Muscle layer of duodenum (tissue), 2 donors: ENCODE measurements around the gene HK1.
A peak's percentile ranks its signal among the peaks of the same experiment; 100 is the strongest.

Experiments
- H3K27ac ChIP-seq: one replicate; pipeline ENCODE4 v1.7.0; 2013; ENCODE audit warnings: mild to moderate bottlenecking, low read length
- H3K27me3 ChIP-seq: one replicate; pipeline ENCODE4 v1.7.0; 2013; ENCODE audit warnings: low read depth, mild to moderate bottlenecking, control low read depth, low read length
- H3K36me3 ChIP-seq, 2 donors: one replicate each; pipeline ENCODE4 v1.7.0; 2013; ENCODE audit warnings: low read length in 2 of 2, control low read depth in 1 of 2, mild to moderate bottlenecking in 1 of 2; ENCODE audit not compliant: insufficient read depth in 2 of 2, control insufficient read depth in 1 of 2
- H3K4me1 ChIP-seq, 2 donors: one replicate each; pipeline ENCODE4 v1.7.0; 2013; ENCODE audit warnings: low read length in 2 of 2, mild to moderate bottlenecking in 2 of 2, control low read depth in 1 of 2, moderate library complexity in 1 of 2; ENCODE audit not compliant: insufficient read depth in 2 of 2, control insufficient read depth in 1 of 2
- H3K4me3 ChIP-seq, 2 donors: one replicate each; pipeline ENCODE4 v1.7.0; 2013; ENCODE audit warnings: low read length in 2 of 2, low read depth in 1 of 2, mild to moderate bottlenecking in 1 of 2
- H3K9me3 ChIP-seq, 2 donors: one replicate each; pipeline ENCODE4 v1.7.0; 2013; ENCODE audit warnings: low read length in 2 of 2, control low read depth in 1 of 2, mild to moderate bottlenecking in 1 of 2; ENCODE audit not compliant: control insufficient read depth in 1 of 2
- donor health status: healthy.

The HK1 gene

GRCh38 chr10:69338547-69339450 lies 60.5 kb downstream of the HK1 start:
- Histone ChIP-seq H3K4me3 (no peak overlapping the region), H3K27ac (no peak overlapping the region), H3K36me3 (peaks cover 0 to under 1% of the 10 kb centered on the region in 2 donors), H3K27me3 (no peaks in the 10 kb centered on the region), H3K4me1 (peaks cover 15 to 58% of the 10 kb centered on the region in 2 donors), H3K9me3 (no peaks in the 10 kb centered on the region)

GRCh38 chr10:69340695-69341094 lies 62.4 kb downstream of the HK1 start:
- Histone ChIP-seq H3K27me3 (no peaks in the 10 kb centered on the region), H3K9me3 (no peaks in the 10 kb centered on the region), H3K36me3 (peaks cover 4 to 12% of the 10 kb centered on the region in 2 donors), H3K27ac (no peak overlapping the region), H3K4me1 (peaks cover 21 to 52% of the 10 kb centered on the region in 2 donors), H3K4me3 (no peak overlapping the region)

- Histone ChIP-seq H3K27me3 (no peaks in the 10 kb centered on the region), H3K36me3 (peaks cover 4 to 12% of the 10 kb centered on the region in 2 donors), H3K27ac (no peak overlapping the region), H3K9me3 (no peaks in the 10 kb centered on the region), H3K4me3 (no peak overlapping the region), H3K4me1 (peaks cover 14 to 34% of the 10 kb centered on the region in 2 donors)
Observed at GRCh38 chr10:69343905-69344304, 65.6 kb downstream of the HK1 start.

GRCh38 chr10:69344591-69345252 lies 66.4 kb downstream of the HK1 start:
- Histone ChIP-seq H3K9me3 (no peaks in the 10 kb centered on the region), H3K36me3 (peaks cover 4 to 12% of the 10 kb centered on the region in 2 donors), H3K4me3 (no peak overlapping the region), H3K4me1 (peaks cover 17 to 33% of the 10 kb centered on the region in 2 donors), H3K27ac (no peak overlapping the region), H3K27me3 (no peaks in the 10 kb centered on the region)

GRCh38 chr10:69345402-69345801 lies 67.1 kb downstream of the HK1 start:
- H3K4me3 ChIP-seq: no peak overlapping the region
- H3K27ac ChIP-seq: no peak overlapping the region
- peaks cover 4 to 12% of the 10 kb centered on the region in 2 donors for H3K36me3 ChIP-seq
- H3K4me1 ChIP-seq: peaks cover 19 to 30% of the 10 kb centered on the region in 2 donors
- H3K27me3 ChIP-seq: no peaks in the 10 kb centered on the region
- H3K9me3 ChIP-seq: no peaks in the 10 kb centered on the region

- Histone ChIP-seq H3K27me3 (no peaks in the 10 kb centered on the region), H3K4me3 (no peak overlapping the region), H3K9me3 (no peaks in the 10 kb centered on the region), H3K27ac (no peak overlapping the region), H3K4me1 (peaks cover 19 to 30% of the 10 kb centered on the region in 2 donors), H3K36me3 (peaks cover 4 to 12% of the 10 kb centered on the region in 2 donors)
Observed at GRCh38 chr10:69345890-69346474, 67.7 kb downstream of the HK1 start.

GRCh38 chr10:69346776-69347175 lies 68.5 kb downstream of the HK1 start:
- Histone ChIP-seq H3K4me3 (no peak overlapping the region), H3K27ac (no peak overlapping the region), H3K27me3 (no peaks in the 10 kb centered on the region), H3K36me3 (peaks cover 4 to 12% of the 10 kb centered on the region in 2 donors), H3K4me1 (peaks cover 19 to 30% of the 10 kb centered on the region in 2 donors), H3K9me3 (no peaks in the 10 kb centered on the region)

GRCh38 chr10:69348816-69349541 lies 70.7 kb downstream of the HK1 start:
- Histone ChIP-seq H3K9me3 (no peaks in the 10 kb centered on the region), H3K27ac (peak overlapping the region; percentile 27), H3K4me1 (peaks cover 19 to 30% of the 10 kb centered on the region in 2 donors), H3K4me3 (no peak overlapping the region), H3K27me3 (no peaks in the 10 kb centered on the region), H3K36me3 (peaks cover 4 to 9% of the 10 kb centered on the region in 2 donors)

- no peaks in the 10 kb centered on the region for H3K9me3 ChIP-seq
- H3K27me3 ChIP-seq: no peaks in the 10 kb centered on the region
- peak overlapping the region; percentile 27 for H3K27ac ChIP-seq
- peaks cover 4% of the 10 kb centered on the region in 2 donors for H3K36me3 ChIP-seq
- H3K4me3 ChIP-seq: no peak overlapping the region
- peaks cover 19 to 27% of the 10 kb centered on the region in 2 donors for H3K4me1 ChIP-seq
Observed at GRCh38 chr10:69349542-69349888, 71.2 kb downstream of the HK1 start.

GRCh38 chr10:69351589-69351988 lies 73.3 kb downstream of the HK1 start:
- no peaks in the 10 kb centered on the region for H3K27me3 ChIP-seq
- no peaks in the 10 kb centered on the region for H3K36me3 ChIP-seq
- H3K4me3 ChIP-seq: no peak overlapping the region
- peaks cover 10% of the 10 kb centered on the region in 2 donors for H3K4me1 ChIP-seq
- H3K9me3 ChIP-seq: no peaks in the 10 kb centered on the region
- no peak overlapping the region for H3K27ac ChIP-seq
